Heart left ventricle (tissue), 16 donors: ENCODE data around the gene IKZF1. TPM values are rescaled to one million over a fixed set of nuclear protein-coding genes. Genes with fewer than 3 reads are reported as not detected.

Experiments
- ATAC-seq, 4 donors: fragments of 200-7000 bp; cut with Tn5 transposase; one replicate each; pipeline ENCODE4 v1.9.1; 2020 to 2022; ENCODE audit warnings: moderate library complexity in 4 of 4, mild to moderate bottlenecking in 3 of 4, moderate number of reproducible peaks in 1 of 4
- DNase-seq, 5 donors: peaks; one replicate each; pipeline ENCODE4 v3.0.0-alpha.2; 2020
- H3K27ac ChIP-seq, 12 donors: fragments of 200-600 bp; sonication (generic) in 4 of 12; one replicate each; pipeline versions ENCODE4 v1.5.0 to v1.8.0; 2016 to 2022; ENCODE audit warnings: mild to moderate bottlenecking in 2 of 12
- H3K27me3 ChIP-seq, 9 donors: fragments of 200-600 bp; sonication (generic) in 2 of 9; one replicate each; pipeline versions ENCODE4 v1.5.1 to v1.8.0; 2016 to 2022; ENCODE audit warnings: mild to moderate bottlenecking in 3 of 9
- H3K36me3 ChIP-seq, 9 donors: fragments of 200-600 bp; sonication (generic) in 2 of 9; one replicate each; pipeline versions ENCODE4 v1.5.0 to v1.8.0; 2018 to 2022; ENCODE audit warnings: mild to moderate bottlenecking in 2 of 9
- H3K4me1 ChIP-seq, 12 donors: fragments of 200-600 bp; sonication (generic) in 4 of 12; one replicate each; pipeline versions ENCODE4 v1.5.0 to v1.8.0; 2016 to 2022; ENCODE audit warnings: mild to moderate bottlenecking in 3 of 12
- H3K4me3 ChIP-seq, 12 donors: fragments of 200-600 bp; sonication (generic) in 4 of 12; one replicate each; pipeline versions ENCODE4 v1.5.0 to v1.8.0; 2017 to 2022; ENCODE audit warnings: mild to moderate bottlenecking in 9 of 12, moderate library complexity in 4 of 12
- H3K9me3 ChIP-seq, 12 donors: fragments of 200-600 bp; sonication (generic) in 4 of 12; one replicate each; pipeline versions ENCODE4 v1.5.0 to v1.8.0; 2016 to 2022; ENCODE audit warnings: mild to moderate bottlenecking in 1 of 12
- CTCF ChIP-seq, 12 donors: fragments of 200-600 bp; sonication (generic) in 4 of 12; IDR thresholded peaks; one replicate each; pipeline versions ENCODE4 v1.5.0 to v1.8.0; 2018 to 2022; ENCODE audit warnings: antibody characterized with exemption in 12 of 12, mild to moderate bottlenecking in 5 of 12
- POLR2A ChIP-seq, 2 donors: fragments of 450-650 bp; IDR thresholded peaks; one replicate each; pipeline ENCODE4 v1.6.1; 2017; ENCODE audit warnings: antibody characterized with exemption in 2 of 2, mild to moderate bottlenecking in 2 of 2, moderate library complexity in 2 of 2
- WGBS, 4 donors: extraction: QIAGEN DNeasy Blood & Tissue Kit in 2 of 4; methylation state at CpG; one replicate each; pipeline versions ENCODE4 v1.1.5 to v1.1.7; 2013 to 2018; 5-methylcytosine and 5-hydroxymethylcytosine counted together
- intact Hi-C, 10 donors: fragments of 100-400 bp; cut with DNase I; formaldehyde crosslinking; loops; one replicate each; pipeline versions ENCODE4 v1.11.1 to v1.14.2; 2022
- polyA plus RNA-seq, 2 donors: library from polyadenylated mRNA; stranded (reverse); fragments of 200-250 nt; gene quantifications; one replicate each; pipeline ENCODE4 v1.2.3, GENCODE V29; 2013
- total RNA-seq, 9 donors: library from RNA; depleted of rRNA in 2 of 9; stranded (reverse); fragments of >200 nt in 2 of 9; fragmentation: NEBNext Ultra II Directional in 3 of 9; extraction: Animal tissue kit (Norgen Biotek cat#: 25700) in 3 of 9; gene quantifications; one replicate each; pipeline versions ENCODE4 v1.1.0 to v1.2.4, GENCODE V29; 2016 to 2023
- donor health status: ischemic (EF 13 %, LVEDD 7.1; RV severe dilation, severe dysfunction).
- donor health status: healthy with polysubstance abuse.
- donor health status: DM: no; HTN: yes; CAD: no.
- donor health status: DM: no; HTN: no; CAD: no.
- donor health status: ischemic (EF 25% LVEDD 6.9; RV normal size, moderate dysfunction).
- donor health status: ischemic (EF 25% LVEDD 5.7; RV mildly dilated, moderate dysfunction).
- donor health status: healthy.
- donor health status: DM: yes; HTN: yes; CAD: no.
- donor health status: ischemic (EF 35%, LVEDD 5.7; RV mildly dilated, moderate dysfunction).
- donor health status: nonischemic (EF 11% LVEDD 7.7; RV severe dilation, severe dysfunction).
- donor health status: DM: yes; HTN: yes; CAD: no.
- donor health status: PGD.
- donor health status: ischemic (EF 29% LVEDD 5.4; RV normal size, mild dysfunction).
- donor health status: nonischemic (EF 23%, LVEDD 6.1; RV moderate dilation, normal function).

Gene IKZF1
- total and polyA plus RNA-seq, 11 donors: 0.30 to 27.8 (median 2.4) TPM

GRCh38 chr7:50292165-50292757 lies 12.3 kb upstream of the IKZF1 start:
- no peak for ATAC-seq
- no peaks in the 10 kb centered on the region for H3K4me1 ChIP-seq
- H3K4me3 ChIP-seq: no peak overlapping the region
- H3K27ac ChIP-seq: no peak overlapping the region
- intact Hi-C loops: no loop called here
- no peaks in the 10 kb centered on the region for H3K36me3 ChIP-seq
- H3K27me3 ChIP-seq: peaks cover 0 to 10% (median 0%) of the 10 kb centered on the region in 9 donors
- no peak for DNase-seq
- no peaks in the 10 kb centered on the region for H3K9me3 ChIP-seq
- TF ChIP-seq CTCF (IDR thresholded peaks at IDR 0.05) (no peak), POLR2A (IDR thresholded peaks at IDR 0.05) (no peak)

GRCh38 chr7:50292763-50293162 lies 11.8 kb upstream of the IKZF1 start:
- ATAC-seq (no peak), DNase-seq (no peak)
- TF ChIP-seq CTCF (IDR thresholded peaks at IDR 0.05) (no peak), POLR2A (IDR thresholded peaks at IDR 0.05) (no peak)
- Histone ChIP-seq H3K4me3 (no peak overlapping the region), H3K27me3 (peaks cover 0 to 10% (median 0%) of the 10 kb centered on the region in 9 donors), H3K4me1 (no peaks in the 10 kb centered on the region), H3K27ac (no peak overlapping the region), H3K36me3 (no peaks in the 10 kb centered on the region), H3K9me3 (no peaks in the 10 kb centered on the region)
- intact Hi-C loops: no loop called here

- no peak for ATAC-seq
- WGBS, 4 donors: 83 to 87% (median 85%) methylated on average over 7 of the region's 7 CpGs
- no peak overlapping the region for H3K27ac ChIP-seq
- H3K36me3 ChIP-seq: no peaks in the 10 kb centered on the region
- no peak overlapping the region for H3K4me3 ChIP-seq
- H3K27me3 ChIP-seq: peaks cover 0 to 10% (median 0%) of the 10 kb centered on the region in 9 donors
- TF ChIP-seq POLR2A (IDR thresholded peaks at IDR 0.05) (no peak), CTCF (IDR thresholded peaks at IDR 0.05) (no peak)
- H3K9me3 ChIP-seq: no peaks in the 10 kb centered on the region
- H3K4me1 ChIP-seq: no peaks in the 10 kb centered on the region
- intact Hi-C loops: no loop called here
- DNase-seq: no peak
These were observed 10.9 kb upstream of the IKZF1 start for GRCh38 chr7:50293509-50294179.

GRCh38 chr7:50295133-50295532 lies 9.4 kb upstream of the IKZF1 start:
- no peaks in the 10 kb centered on the region for H3K36me3 ChIP-seq
- H3K27me3 ChIP-seq: peaks cover 0 to 10% (median 0%) of the 10 kb centered on the region in 9 donors
- peaks cover 0 to 3% (median 0%) of the 10 kb centered on the region in 12 donors for H3K4me1 ChIP-seq
- no peak overlapping the region for H3K4me3 ChIP-seq
- H3K9me3 ChIP-seq: no peaks in the 10 kb centered on the region
- DNase-seq: no peak
- intact Hi-C loops: no loop called here
- ATAC-seq: no peak
- 70 to 82% (median 75%) methylated on average over 5 of the region's 5 CpGs for WGBS, 4 donors
- H3K27ac ChIP-seq: no peak overlapping the region
- TF ChIP-seq POLR2A (IDR thresholded peaks at IDR 0.05) (no peak), CTCF (IDR thresholded peaks at IDR 0.05) (no peak)
